HEK293T (cell line): ENCODE data around the gene RAPGEF3.

Experiments
- CTCF ChIA-PET: fragments of 350-600 bp; formaldehyde crosslinking; extraction: SDS; loops from one replicate; lab custom pipeline; 2021; ENCODE audit warnings: antibody characterized with exemption, inconsistent platforms; lab: Yijun Ruan, JAX
- POLR2A ChIA-PET: fragments of 350-600 bp; formaldehyde crosslinking; extraction: SDS; loops from one replicate; lab custom pipeline; 2020; ENCODE audit warnings: antibody characterized with exemption, inconsistent platforms; lab: Yijun Ruan, JAX
- DNase-seq: peaks from one replicate; pipeline ENCODE4 v3.0.0; 2012; ENCODE audit warnings: mixed read lengths; ENCODE audit errors: extremely low spot score
- ARNT ChIP-seq: fragments of 450-650 bp; IDR thresholded peaks from 2 replicates; pipeline ENCODE4 v1.6.1; 2017; ENCODE audit warnings: mild to moderate bottlenecking
- BHLHE40 ChIP-seq: fragments of 450-650 bp; IDR thresholded peaks from 2 replicates; pipeline ENCODE4 v1.6.1; 2016; ENCODE audit warnings: mild to moderate bottlenecking, moderate library complexity, borderline replicate concordance
- CTBP1 ChIP-seq: fragments of 450-650 bp; IDR thresholded peaks from 2 replicates; pipeline ENCODE4 v1.6.1; 2016; ENCODE audit warnings: borderline replicate concordance
- ELF4 ChIP-seq: fragments of 450-650 bp; IDR thresholded peaks from 2 replicates; pipeline ENCODE4 v1.6.1; 2017; ENCODE audit warnings: antibody characterized with exemption
- FOXA1 ChIP-seq: fragments of 450-650 bp; IDR thresholded peaks from 2 replicates; pipeline ENCODE4 v1.6.1; 2016; ENCODE audit warnings: mild to moderate bottlenecking
- FOXK2 ChIP-seq: fragments of 450-650 bp; IDR thresholded peaks from 2 replicates; pipeline ENCODE4 v1.6.1; 2016; ENCODE audit warnings: mild to moderate bottlenecking
- FOXM1 ChIP-seq: fragments of 450-650 bp; IDR thresholded peaks from 2 replicates; pipeline ENCODE4 v1.6.1; 2017; ENCODE audit warnings: mild to moderate bottlenecking, borderline replicate concordance
- HDGF ChIP-seq: fragments of 450-650 bp; IDR thresholded peaks from 2 replicates; pipeline ENCODE4 v1.6.1; 2017; ENCODE audit warnings: antibody characterized with exemption, borderline replicate concordance
- L3MBTL2 ChIP-seq: fragments of 450-650 bp; conservative IDR thresholded peaks from 2 replicates; pipeline ENCODE4 v1.6.1; 2016; ENCODE audit warnings: mild to moderate bottlenecking
- LEF1 ChIP-seq: fragments of 450-650 bp; IDR thresholded peaks from 2 replicates; pipeline ENCODE4 v1.6.1; 2017; ENCODE audit warnings: mild to moderate bottlenecking, borderline replicate concordance
- NFRKB ChIP-seq: fragments of 450-650 bp; IDR thresholded peaks from 2 replicates; pipeline ENCODE4 v1.6.1; 2016; ENCODE audit warnings: mild to moderate bottlenecking, moderate library complexity
- PKNOX1 ChIP-seq: fragments of 450-650 bp; IDR thresholded peaks from 2 replicates; pipeline ENCODE4 v1.6.1; 2016
- SP1 ChIP-seq: fragments of 450-650 bp; IDR thresholded peaks from 2 replicates; pipeline ENCODE4 v1.6.1; 2017
- SUZ12 ChIP-seq: fragments of 450-650 bp; IDR thresholded peaks from 2 replicates; pipeline ENCODE4 v1.6.1; 2016; ENCODE audit warnings: mild to moderate bottlenecking
- TARDBP ChIP-seq: fragments of 450-650 bp; IDR thresholded peaks from 2 replicates; pipeline ENCODE4 v1.6.1; 2016
- ZNF384 ChIP-seq: fragments of 450-650 bp; IDR thresholded peaks from 2 replicates; pipeline ENCODE4 v1.6.1; 2016

Gene RAPGEF3

DNA sequence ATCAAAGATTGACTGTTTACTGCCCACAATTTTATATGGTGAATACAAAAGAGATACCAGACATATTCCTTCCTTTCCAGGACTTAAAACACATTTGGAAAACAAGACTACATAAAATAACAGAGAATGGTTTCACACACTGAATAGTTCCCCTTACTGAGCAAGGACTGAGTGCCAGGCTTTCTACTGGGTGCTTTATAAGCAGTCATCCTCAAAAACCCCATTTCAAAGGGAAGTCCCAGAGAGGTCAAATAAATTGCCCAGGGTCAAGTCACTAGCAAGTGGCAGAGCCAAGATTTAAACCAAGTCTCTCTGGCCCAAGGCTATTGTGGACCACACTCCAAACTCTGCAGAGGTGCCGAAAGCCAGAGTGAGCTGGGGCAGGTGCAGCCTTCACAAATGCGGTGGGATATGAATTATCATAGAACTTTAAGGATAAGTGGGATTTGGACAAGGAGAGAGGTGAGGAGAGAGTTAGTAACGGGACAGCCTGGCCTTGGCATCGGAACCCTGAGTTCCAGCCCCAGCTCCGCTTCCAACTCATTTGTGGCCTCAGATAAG, 43.8 kb downstream of the RAPGEF3 start:
- DNase-seq = no peak
- TF ChIP-seq TARDBP (no peak), L3MBTL2 (no peak), FOXM1 (no peak), SP1 (no peak), ELF4 (no peak), CTBP1 (no peak), LEF1 (no peak), BHLHE40 (no peak), PKNOX1 (no peak), FOXK2 (no peak), ZNF384 (no peak), SUZ12 (no peak), HDGF (no peak), NFRKB (no peak), ARNT (no peak)
- ChIA-PET POLR2A (interaction anchor here (1.7 to 1.9 kb wide), 2 partner anchors 9 to 54 kb away, joined by 4 to 8 read pairs; partner anchors contain the start of gene RPAP3), CTCF (interaction anchor here (0.8 to 4.4 kb wide), 8 partner anchors 9 to 125 kb away, joined by 3 to 30 read pairs (median 6); partner anchors contain the start of gene RPAP3)

DNA sequence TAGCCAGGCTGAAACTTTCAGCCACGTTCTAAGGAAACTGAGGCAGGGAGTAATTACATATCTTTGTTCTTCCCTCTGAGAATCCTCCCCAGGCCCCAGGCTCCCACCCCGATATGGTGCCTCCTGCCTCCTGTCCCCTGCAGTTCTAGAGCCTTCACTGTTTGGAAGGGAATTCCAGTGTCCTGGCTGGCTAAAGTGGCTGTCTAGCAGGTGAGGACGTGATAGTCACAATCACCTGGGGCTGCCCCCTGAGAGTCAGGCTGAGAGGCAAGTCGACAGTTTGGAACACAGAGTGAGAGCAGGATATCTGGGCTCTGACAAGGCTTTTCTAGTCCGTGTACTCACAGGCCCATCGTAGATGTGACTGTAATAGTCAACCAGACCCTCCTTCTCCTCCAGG, 46.5 kb downstream of the RAPGEF3 start:
- ChIA-PET POLR2A (no interaction called here), CTCF (no interaction called here)
- no peak for DNase-seq
- TF ChIP-seq ARNT (no peak), TARDBP (no peak), NFRKB (no peak), BHLHE40 (no peak), FOXM1 (no peak), LEF1 (no peak), ZNF384 (no peak), FOXA1 (no peak), L3MBTL2 (no peak), FOXK2 (no peak), SUZ12 (no peak), HDGF (no peak), ELF4 (no peak), SP1 (no peak), PKNOX1 (no peak), CTBP1 (no peak)

- POLR2A ChIA-PET = no interaction called here
- TF ChIP-seq ZNF384 (no peak), NFRKB (no peak), L3MBTL2 (no peak), CTBP1 (no peak), ARNT (no peak), TARDBP (no peak), BHLHE40 (no peak), FOXK2 (no peak)
- DNase-seq = no peak
- CTCF ChIA-PET = no interaction called here
Observed at GRCh38 chr12:47711448-47711847, 47.2 kb downstream of the RAPGEF3 start.

DNA sequence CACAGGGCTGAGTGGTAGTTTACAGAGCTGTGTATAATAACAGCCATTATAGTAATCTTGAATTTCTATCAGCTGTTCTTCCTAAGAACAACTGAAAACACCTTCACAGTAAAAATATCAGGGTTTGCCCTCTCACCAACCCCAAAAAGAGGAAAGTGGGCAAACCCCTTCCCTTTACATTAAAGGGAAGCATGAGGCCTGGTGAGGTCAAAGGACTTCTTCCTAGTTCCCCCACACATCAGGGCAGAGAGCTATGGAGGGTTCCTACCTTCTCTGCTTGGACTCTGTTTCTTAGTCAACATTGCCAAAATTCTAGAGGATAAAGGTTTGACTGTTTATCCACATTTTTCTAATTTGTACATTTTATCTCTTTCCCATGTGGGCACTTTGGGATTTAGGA, 48.4 kb downstream of the RAPGEF3 start:
- DNase-seq = no peak
- TF ChIP-seq ZNF384 = no peak
- no peak for TF ChIP-seq ARNT
- TF ChIP-seq ELF4 = no peak
- CTCF ChIA-PET = no interaction called here
- POLR2A ChIA-PET = interaction anchor here (0.7 kb wide), 1 partner anchor 125 kb away, joined by 3 read pairs; no protein-coding TSS in a partner anchor

DNA sequence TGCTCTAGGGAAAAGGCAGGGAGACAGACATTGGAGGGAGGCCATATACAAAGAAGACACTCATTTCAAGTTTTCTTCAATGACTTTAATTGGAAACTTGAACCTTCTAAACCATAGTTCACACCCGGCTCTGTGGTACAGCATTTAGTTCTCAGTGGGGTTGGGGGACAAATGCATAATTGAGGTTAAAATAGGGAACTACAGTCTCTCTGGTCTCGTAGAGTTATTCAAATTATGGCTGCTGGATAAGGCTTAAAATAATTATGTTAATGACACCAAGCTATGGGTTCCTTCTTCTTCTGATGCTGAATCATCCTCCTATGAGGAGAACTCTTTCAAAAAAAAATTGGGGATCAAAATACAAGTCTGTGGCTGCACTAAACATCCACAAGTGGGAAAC, 49.0 kb downstream of the RAPGEF3 start:
- TF ChIP-seq NFRKB = no peak
- no peak for TF ChIP-seq ELF4
- no peak for TF ChIP-seq CTBP1
- no peak for TF ChIP-seq L3MBTL2
- no peak for TF ChIP-seq SUZ12
- TF ChIP-seq LEF1 = no peak
- no peak for TF ChIP-seq FOXK2
- no peak for TF ChIP-seq FOXA1
- no peak for DNase-seq
- ChIA-PET CTCF (no interaction called here), POLR2A (interaction anchor here (0.7 kb wide), 1 partner anchor 126 kb away, joined by 3 read pairs; no protein-coding TSS in a partner anchor)

DNA sequence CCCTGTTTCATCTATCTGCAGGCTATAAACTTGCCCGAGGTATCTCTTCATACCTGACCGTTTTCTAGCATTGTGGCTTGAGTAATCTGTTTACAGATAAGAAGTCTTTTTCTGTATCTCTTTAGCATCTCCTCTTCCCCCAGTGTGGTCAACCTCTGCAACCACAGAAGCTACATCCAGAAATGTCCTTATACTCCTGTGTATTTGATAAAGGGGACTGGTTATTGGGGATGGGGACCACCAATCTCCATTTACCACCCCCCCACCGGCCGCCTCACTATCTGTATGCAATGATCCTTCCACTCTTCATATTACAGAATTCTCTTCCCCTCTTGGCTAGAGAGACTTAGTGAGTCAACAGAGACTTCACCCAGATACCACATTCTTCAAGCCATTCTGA, 49.4 kb downstream of the RAPGEF3 start:
- CTCF ChIA-PET = no interaction called here
- no peak for TF ChIP-seq SP1
- no peak for TF ChIP-seq PKNOX1
- no peak for TF ChIP-seq BHLHE40
- no peak for TF ChIP-seq FOXK2
- TF ChIP-seq ZNF384 = no peak
- TF ChIP-seq LEF1 = no peak
- no peak for TF ChIP-seq NFRKB
- TF ChIP-seq ELF4 = no peak
- no peak for TF ChIP-seq L3MBTL2
- TF ChIP-seq SUZ12 = no peak
- TF ChIP-seq FOXM1 = no peak
- no peak for TF ChIP-seq HDGF
- DNase-seq = no peak
- POLR2A ChIA-PET = no interaction called here

DNA sequence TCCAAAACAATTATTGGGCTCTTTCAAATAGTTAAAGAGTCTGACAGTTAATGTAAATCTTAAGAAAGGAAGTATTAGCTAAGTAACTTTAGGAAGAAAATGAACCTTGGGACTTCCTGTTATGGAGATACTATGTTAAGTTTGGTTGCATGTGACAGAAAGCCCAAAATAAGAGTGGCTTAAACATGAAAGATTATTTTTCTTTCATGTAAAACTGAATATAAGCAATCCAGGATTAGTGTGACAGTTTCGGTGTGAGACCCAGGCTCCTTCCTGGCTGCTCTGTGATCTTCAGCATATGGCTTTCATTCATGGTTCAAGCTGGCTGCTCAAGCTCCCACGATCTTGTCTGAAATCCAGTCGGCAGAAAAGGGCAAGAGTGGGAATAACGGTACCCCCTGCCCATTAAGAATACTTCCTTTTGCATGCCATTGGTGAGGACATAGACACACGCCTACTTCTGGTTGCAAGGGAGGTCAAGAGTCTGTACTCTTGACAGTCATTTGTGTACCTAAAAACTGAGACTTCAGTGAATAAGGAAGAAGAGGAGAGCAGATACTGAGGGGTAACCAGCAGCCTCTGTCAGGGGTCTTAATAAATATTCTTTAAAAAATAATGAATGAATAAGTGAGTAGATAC, 50.7 kb downstream of the RAPGEF3 start:
- no peak for TF ChIP-seq ZNF384
- TF ChIP-seq TARDBP = no peak
- no peak for TF ChIP-seq LEF1
- POLR2A ChIA-PET = interaction anchor here (1.1 to 1.5 kb wide), 2 partner anchors 10 to 62 kb away, joined by 3 to 5 read pairs; no protein-coding TSS in a partner anchor
- no peak for DNase-seq
- CTCF ChIA-PET = no interaction called here
